PC-3 (cell line): ENCODE measurements around the gene RPLP1. TPM values are rescaled to one million over a fixed set of nuclear protein-coding genes. Genes with fewer than 3 reads are reported as not detected.

Experiments used
- ATAC-seq: fragments of 200-7000 bp; cut with Tn5 transposase; 2 replicates; pipeline ENCODE4 v1.9.1; 2020; ENCODE audit warnings: mild to moderate bottlenecking, moderate library complexity
- BruUV-seq: library from RNA; stranded (reverse); fragments of 400-500 nt; replicated peaks from 2 replicates; lab custom pipeline; 2021; lab: Mats Ljungman, UMichigan
- CTCF ChIA-PET: fragments of 300-600 bp; sonication (Branson Sonifier 250); formaldehyde crosslinking; loops from one replicate; lab custom pipeline; 2022; ENCODE audit warnings: antibody characterized with exemption; lab: Charles Lee
- POLR2A ChIA-PET: fragments of 300-600 bp; sonication (Branson Sonifier 250); formaldehyde crosslinking; loops from one replicate; lab custom pipeline; 2022; ENCODE audit warnings: antibody characterized with exemption; ENCODE audit not compliant: unreplicated experiment; lab: Charles Lee
- DNase-seq: peaks from one replicate; pipeline ENCODE4 v3.0.0-alpha.2; 2015
- H2AFZ ChIP-seq: fragments of 300-600 bp; sonication (generic); 2 replicates; pipeline ENCODE4 v1.6.0; 2016; ENCODE audit warnings: antibody characterized with exemption, low read length
- H3F3A ChIP-seq: fragments of 300-600 bp; sonication (generic); one replicate; pipeline ENCODE4 v1.6.0; 2017; ENCODE audit warnings: antibody characterized with exemption, low read length, control low read depth, mild to moderate bottlenecking; ENCODE audit not compliant: unreplicated experiment
- H3K27ac ChIP-seq: fragments of 300-600 bp; sonication (generic); 2 replicates; pipeline ENCODE4 v1.5.1; 2016; ENCODE audit warnings: mild to moderate bottlenecking, low read length
- H3K27me3 ChIP-seq: fragments of 300-600 bp; sonication (generic); 2 replicates; pipeline ENCODE4 v1.6.1; 2016; ENCODE audit warnings: low read length, mixed read lengths
- H3K36me3 ChIP-seq: fragments of 300-600 bp; sonication (generic); 2 replicates; pipeline ENCODE4 v1.6.1; 2016; ENCODE audit warnings: low read depth, mixed run types, low read length, mixed read lengths
- H3K4me1 ChIP-seq: fragments of 300-600 bp; sonication (generic); 2 replicates; pipeline ENCODE4 v1.5.1; 2016; ENCODE audit warnings: low read length; ENCODE audit not compliant: insufficient read depth
- H3K4me2 ChIP-seq: fragments of 300-600 bp; sonication (generic); 2 replicates; pipeline ENCODE4 v1.6.0; 2016; ENCODE audit warnings: low read length
- H3K4me3 ChIP-seq: fragments of 300-600 bp; sonication (generic); 2 replicates; pipeline ENCODE4 v1.5.1; 2016; ENCODE audit warnings: mild to moderate bottlenecking, low read length, mixed read lengths
- H3K79me2 ChIP-seq: fragments of 300-600 bp; sonication (generic); 2 replicates; pipeline ENCODE4 v1.6.1; 2017; ENCODE audit warnings: low read length, mixed read lengths
- H3K9ac ChIP-seq: fragments of 300-600 bp; sonication (generic); 2 replicates; pipeline ENCODE4 v1.6.0; 2016; ENCODE audit warnings: mild to moderate bottlenecking, low read length
- H3K9me2 ChIP-seq: fragments of 300-600 bp; sonication (generic); replicated peaks from 2 replicates; pipeline ENCODE4 v1.6.1; 2016; ENCODE audit warnings: mixed run types, low read length, mixed read lengths
- H3K9me3 ChIP-seq: fragments of 300-600 bp; sonication (generic); 2 replicates; pipeline ENCODE4 v1.6.1; 2016; ENCODE audit warnings: low read length, mixed read lengths
- H4K20me1 ChIP-seq: fragments of 300-600 bp; sonication (generic); 2 replicates; pipeline ENCODE4 v1.6.1; 2016; ENCODE audit warnings: low read length, mixed read lengths
- CTCF ChIP-seq: fragments of 300-600 bp; sonication (generic); conservative IDR thresholded peaks from 2 replicates; pipeline ENCODE4 v1.5.1; 2017; ENCODE audit warnings: antibody characterized with exemption, low read depth, mild to moderate bottlenecking, low read length
- EZH2 ChIP-seq: fragments of 300-600 bp; sonication (generic); IDR thresholded peaks from one replicate; pipeline ENCODE4 v1.6.1; 2017; ENCODE audit warnings: antibody characterized with exemption, mild to moderate bottlenecking, low read length; ENCODE audit not compliant: unreplicated experiment
- EZH2phosphoT487 ChIP-seq: fragments of 300-600 bp; sonication (generic); IDR thresholded peaks from 2 replicates; pipeline ENCODE4 v1.6.1; 2018; ENCODE audit warnings: mild to moderate bottlenecking, antibody characterized with exemption, low read length, borderline replicate concordance
- intact Hi-C: fragments of 100-400 bp; cut with micrococcal nuclease; formaldehyde crosslinking; loops from 2 replicates; pipeline ENCODE4 v1.9.0; 2023
- total RNA-seq: library from RNA; depleted of rRNA; stranded (reverse); fragments of >200 nt; gene quantifications from 2 replicates; pipeline ENCODE4 v1.2.3, GENCODE V29; 2014

RPLP1 gene
- total RNA-seq, 1 experiment from 2014 or later, result 253 TPM

DNA sequence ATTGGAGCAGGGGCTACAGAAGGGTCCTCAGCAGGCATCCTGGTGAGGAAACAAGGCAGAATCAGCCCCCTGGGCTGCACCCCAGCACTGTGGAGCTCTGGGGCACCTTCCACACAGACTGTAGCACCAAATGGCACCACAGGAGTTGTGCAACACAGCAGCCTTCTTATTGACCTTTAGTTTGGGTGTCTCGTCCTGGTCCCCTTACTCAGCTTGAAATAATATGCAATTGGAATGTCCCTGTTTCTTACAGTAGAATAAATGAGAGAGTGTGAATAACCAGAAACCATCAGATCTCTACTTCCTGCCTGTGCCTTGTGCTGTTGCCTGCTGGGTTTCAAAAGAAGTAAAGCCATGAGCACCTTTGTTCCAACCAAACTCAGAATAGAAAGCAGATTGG, 44.5 kb downstream of the RPLP1 start:
- no peak overlapping the region for H2AFZ ChIP-seq
- ChIA-PET POLR2A (no interaction called here), CTCF (no interaction called here)
- no peaks in the 10 kb centered on the region for H3K27me3 ChIP-seq
- no peaks in the 10 kb centered on the region for H3K4me1 ChIP-seq
- H3K36me3 ChIP-seq, result no peaks in the 10 kb centered on the region
- no TSS peak for BruUV-seq
- no peaks in the 10 kb centered on the region for H3K9me3 ChIP-seq
- no peak overlapping the region for H3K4me2 ChIP-seq
- DNase-seq, result no peak
- no peak overlapping the region for H3K4me3 ChIP-seq
- H3K27ac ChIP-seq, result no peak overlapping the region
- no peak for ATAC-seq
- H3K79me2 ChIP-seq, result no peaks in the 10 kb centered on the region
- no peak overlapping the region for H3K9ac ChIP-seq
- H4K20me1 ChIP-seq, result no peaks in the 10 kb centered on the region
- H3K9me2 ChIP-seq, result no peaks in the 10 kb centered on the region
- TF ChIP-seq EZH2 (no peak), CTCF (no peak), EZH2phosphoT487 (no peak)
- intact Hi-C loops, result no loop called here
- H3F3A ChIP-seq, result no peaks in the 10 kb centered on the region

DNA sequence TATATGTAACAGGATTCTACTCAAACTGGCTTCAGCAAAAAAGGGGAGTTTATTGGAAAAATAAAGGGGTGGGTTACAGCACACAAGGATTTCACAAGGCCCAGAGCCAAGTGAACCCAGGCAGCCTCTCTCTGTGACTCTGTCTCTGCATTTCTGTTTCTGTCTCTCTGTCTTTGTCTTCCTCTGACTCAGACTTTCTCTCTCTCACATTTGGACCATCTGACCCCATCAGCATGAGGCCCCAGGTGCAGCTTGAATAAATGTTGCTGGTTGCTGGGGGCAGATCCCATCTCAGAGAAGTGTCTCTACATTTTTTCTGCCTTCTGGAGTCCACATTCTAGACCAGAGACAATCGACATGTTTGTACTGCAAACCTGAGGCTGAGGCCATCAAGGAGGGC, 45.0 kb downstream of the RPLP1 start:
- no peaks in the 10 kb centered on the region for H3F3A ChIP-seq
- H3K4me3 ChIP-seq, result no peak overlapping the region
- no peaks in the 10 kb centered on the region for H3K79me2 ChIP-seq
- no peaks in the 10 kb centered on the region for H3K9me3 ChIP-seq
- H3K4me2 ChIP-seq, result no peak overlapping the region
- ChIA-PET CTCF (no interaction called here), POLR2A (no interaction called here)
- no peaks in the 10 kb centered on the region for H4K20me1 ChIP-seq
- no peak overlapping the region for H3K27ac ChIP-seq
- DNase-seq (no peak), ATAC-seq (no peak)
- H2AFZ ChIP-seq, result no peak overlapping the region
- TF ChIP-seq EZH2, result no peak
- no peak for TF ChIP-seq CTCF
- no peak for TF ChIP-seq EZH2phosphoT487
- H3K9me2 ChIP-seq, result no peaks in the 10 kb centered on the region
- no TSS peak for BruUV-seq
- H3K36me3 ChIP-seq, result no peaks in the 10 kb centered on the region
- intact Hi-C loops, result no loop called here
- H3K27me3 ChIP-seq, result no peaks in the 10 kb centered on the region
- no peaks in the 10 kb centered on the region for H3K4me1 ChIP-seq
- H3K9ac ChIP-seq, result no peak overlapping the region

DNA sequence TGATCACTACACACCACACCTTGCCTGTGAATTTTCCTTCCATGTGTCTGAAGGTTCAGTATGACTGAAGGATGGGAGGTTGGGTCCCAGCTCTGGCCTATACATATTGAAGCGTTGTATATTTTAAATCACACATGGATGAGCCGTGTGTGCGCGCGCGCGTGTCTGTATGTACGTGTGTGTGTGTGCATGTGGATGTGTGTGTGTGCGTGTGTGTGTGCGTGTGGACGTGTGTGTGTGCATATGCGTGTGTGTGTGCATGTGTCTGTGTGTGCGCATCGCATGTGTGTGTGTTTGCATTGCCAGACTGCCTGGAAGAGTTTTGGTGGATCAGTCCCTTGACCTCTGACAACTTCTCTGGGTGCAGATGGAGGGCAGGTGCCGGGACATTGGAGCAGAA, 45.7 kb downstream of the RPLP1 start:
- Histone ChIP-seq H3K79me2 (no peaks in the 10 kb centered on the region), H3K9me2 (no peaks in the 10 kb centered on the region), H2AFZ (no peak overlapping the region), H3K4me3 (no peak overlapping the region), H3K36me3 (no peaks in the 10 kb centered on the region), H3K4me1 (no peaks in the 10 kb centered on the region), H4K20me1 (no peaks in the 10 kb centered on the region), H3K9ac (no peak overlapping the region), H3F3A (no peaks in the 10 kb centered on the region), H3K27me3 (no peaks in the 10 kb centered on the region), H3K4me2 (no peak overlapping the region), H3K9me3 (no peaks in the 10 kb centered on the region), H3K27ac (no peak overlapping the region)
- BruUV-seq, result no TSS peak
- no peak for DNase-seq
- no peak for TF ChIP-seq EZH2phosphoT487
- TF ChIP-seq EZH2, result no peak
- ATAC-seq, result no peak
- ChIA-PET CTCF (no interaction called here), POLR2A (no interaction called here)
- intact Hi-C loops, result no loop called here
